Left ventricle myocardium superior (tissue), 1 donor: ENCODE measurements around the gene MYO18B. TPM values are rescaled to one million over a fixed set of nuclear protein-coding genes. Genes with fewer than 3 reads are reported as not detected.
A peak's percentile ranks its signal among the peaks of the same experiment; 100 is the strongest.
"Not testable (repeated sequence)": the region's sequence is repeated elsewhere in the genome, so short reads cannot be mapped to it uniquely, and the experiment has no call there.

Experiments
- ATAC-seq: fragments of 200-7000 bp; cut with Tn5 transposase; one replicate; pipeline ENCODE4 v1.9.1; 2020; ENCODE audit warnings: mild to moderate bottlenecking, moderate library complexity
- DNase-seq: peaks from one replicate; pipeline ENCODE4 v3.0.0-alpha.2; 2020
- intact Hi-C: fragments of 100-400 bp; cut with micrococcal nuclease; formaldehyde crosslinking; loops from one replicate; pipeline ENCODE4 v1.11.0; 2022
- long read RNA-seq: library from polyadenylated mRNA; unstranded; transcript quantifications from one replicate; pipeline ENCODE4 v2.0.0, GENCODE V29; 2021
- total RNA-seq: library from RNA; stranded (reverse); fragmentation: NEBNext Ultra II Directional; extraction: Animal tissue kit (Norgen Biotek cat#: 25700); gene quantifications from one replicate; pipeline ENCODE4 v1.2.1, GENCODE V29; 2021
- donor health status: DM: no; HTN: yes; CAD: no; lungs with severe emphysema.

MYO18B gene
- total RNA-seq = 138 TPM
- long read RNA-seq, full-length matches to known transcripts = 6 of 134 reads
- long read RNA-seq, partial matches to known transcripts = 111 of 134 reads
- long read RNA-seq, other reads (novel, unspliced or antisense) = 17 of 134 reads

- DNase-seq (peak; percentile 83), ATAC-seq (peak; percentile 93)
- intact Hi-C loops = no loop called here
These were observed at the start of gene MYO18B for GRCh38 chr22:25741692-25742626. Gene MYO18B (plus strand): TSS chr22:25742188. CDS start chr22:25761093, 18,905 bp downstream.

GRCh38 chr22:25692397-25693267, 49.4 kb upstream of the MYO18B start:
- intact Hi-C loops = no loop called here
- no peak for DNase-seq
- ATAC-seq = peak; percentile 43

GRCh38 chr22:25693268-25693565, 48.8 kb upstream of the MYO18B start:
- no peak for ATAC-seq
- intact Hi-C loops = no loop called here
- DNase-seq = no peak

- peak; percentile 47 for ATAC-seq
- DNase-seq = no peak
- intact Hi-C loops = no loop called here
These were observed 47.6 kb upstream of the MYO18B start for GRCh38 chr22:25694196-25694907.

GRCh38 chr22:25695146-25695545, 46.8 kb upstream of the MYO18B start:
- no peak for ATAC-seq
- intact Hi-C loops = no loop called here
- DNase-seq = no peak

- intact Hi-C loops = no loop called here
- ATAC-seq = no peak
These were observed 45.2 kb upstream of the MYO18B start for GRCh38 chr22:25696763-25697162.

GRCh38 chr22:25697181-25697664, 44.8 kb upstream of the MYO18B start:
- no peak for DNase-seq
- intact Hi-C loops = no loop called here

More at GRCh38 chr22:25696763-25697162, 45.2 kb upstream of the MYO18B start:
- no peak for DNase-seq

GRCh38 chr22:25697978-25698377, 44.0 kb upstream of the MYO18B start:
- ATAC-seq = no peak
- DNase-seq = no peak
- intact Hi-C loops = no loop called here

More at GRCh38 chr22:25697181-25697664, 44.8 kb upstream of the MYO18B start:
- no peak for ATAC-seq

GRCh38 chr22:25698461-25698860, 43.5 kb upstream of the MYO18B start:
- no peak for ATAC-seq
- intact Hi-C loops = no loop called here
- no peak for DNase-seq

GRCh38 chr22:25698978-25699377, 43.0 kb upstream of the MYO18B start:
- DNase-seq (no peak), ATAC-seq (no peak)
- intact Hi-C loops = no loop called here

- DNase-seq (peak; percentile 58), ATAC-seq (peak; percentile 98)
- intact Hi-C loops = loop anchor here (5.0 kb wide), 1 partner anchor 239 kb away; no protein-coding TSS in a partner anchor
These were observed 40.8 kb upstream of the MYO18B start for GRCh38 chr22:25701056-25701780.

GRCh38 chr22:25702040-25702439, 39.9 kb upstream of the MYO18B start:
- ATAC-seq (peak; percentile 65), DNase-seq (no peak)
- intact Hi-C loops = loop anchor here (5.0 kb wide), 1 partner anchor 240 kb away; no protein-coding TSS in a partner anchor

- intact Hi-C loops = loop anchor here (5.0 kb wide), 1 partner anchor 240 kb away; no protein-coding TSS in a partner anchor
- ATAC-seq (no peak), DNase-seq (no peak)
These were observed 39.3 kb upstream of the MYO18B start for GRCh38 chr22:25702571-25703167.

- ATAC-seq (no peak), DNase-seq (no peak)
- intact Hi-C loops = loop anchor here (5.0 kb wide), 1 partner anchor 242 kb away; no protein-coding TSS in a partner anchor
These were observed 37.3 kb upstream of the MYO18B start for GRCh38 chr22:25704701-25705100.

GRCh38 chr22:25706197-25706596, 35.8 kb upstream of the MYO18B start:
- DNase-seq (no peak), ATAC-seq (peak; percentile 61)
- intact Hi-C loops = no loop called here

GRCh38 chr22:25708430-25708829, 33.6 kb upstream of the MYO18B start:
- ATAC-seq = peak; percentile 14
- DNase-seq, intact Hi-C loops: not testable (repeated sequence)

GRCh38 chr22:25709758-25710157, 32.2 kb upstream of the MYO18B start:
- ATAC-seq (no peak), DNase-seq (no peak)
- intact Hi-C loops = no loop called here

- intact Hi-C loops = no loop called here
- DNase-seq (no peak), ATAC-seq (no peak)
These were observed 31.5 kb upstream of the MYO18B start for GRCh38 chr22:25710501-25710900.
